ENCODE measurements around the gene MBD2. TPM values are rescaled to one million over a fixed set of nuclear protein-coding genes. Genes with fewer than 3 reads are reported as not detected.

The MBD2 gene
- total RNA-seq, 6 experiments from 2014 or later, result 84.8 to 104 (median 88.9) TPM

- no peak for DNase-seq
- Mint-ChIP-seq H3K4me1 (ENCODE audit: low read depth) (peaks cover 66% of the 10 kb centered on the region), H3K36me3 (ENCODE audit: low read depth) (peaks cover 41% of the 10 kb centered on the region), H3K27me3 (ENCODE audit: insufficient read depth) (no peaks in the 10 kb centered on the region; the same call in 1 of the 2 replicates), H3K9me3 (no peaks in the 10 kb centered on the region), H3K27ac (no peak overlapping the region), H3K4me3 (no peak overlapping the region)
- TF ChIP-seq CTCF (IDR thresholded peaks at IDR 0.05), result no peak
These were observed 59.0 kb downstream of the MBD2 start for GRCh38 chr18:54165450-54165849.

- Mint-ChIP-seq H3K4me3 (peak overlapping the region; percentile 17), H3K36me3 (ENCODE audit: low read depth) (peaks cover 59% of the 10 kb centered on the region), H3K27ac (peak overlapping the region; percentile 67), H3K4me1 (ENCODE audit: low read depth) (peaks cover 71% of the 10 kb centered on the region), H3K9me3 (peaks cover 3% of the 10 kb centered on the region; the same call in 1 of the 2 replicates), H3K27me3 (ENCODE audit: insufficient read depth) (peaks cover 3% of the 10 kb centered on the region; the same call in 1 of the 2 replicates)
- no peak for TF ChIP-seq CTCF (IDR thresholded peaks at IDR 0.05)
- DNase-seq, result no peak
These were observed 61.0 kb downstream of the MBD2 start for GRCh38 chr18:54163453-54163852.

GRCh38 chr18:54162431-54162830 is 62.0 kb downstream of the MBD2 start:
- Mint-ChIP-seq H3K4me1 (ENCODE audit: low read depth) (peaks cover 80% of the 10 kb centered on the region), H3K27me3 (ENCODE audit: insufficient read depth) (peaks cover 3% of the 10 kb centered on the region; the same call in 1 of the 2 replicates), H3K4me3 (peak overlapping the region; percentile 56), H3K9me3 (peaks cover 4% of the 10 kb centered on the region; the same call in 1 of the 2 replicates), H3K27ac (peak overlapping the region; percentile 67), H3K36me3 (ENCODE audit: low read depth) (peaks cover 69% of the 10 kb centered on the region)
- no peak for TF ChIP-seq CTCF (IDR thresholded peaks at IDR 0.05)
- DNase-seq, result peak; percentile 75

GRCh38 chr18:54161267-54161666 is 63.2 kb downstream of the MBD2 start:
- TF ChIP-seq CTCF (IDR thresholded peaks at IDR 0.05), result no peak
- Mint-ChIP-seq H3K4me3 (0 out of 2 replicates have a peak overlapping the region, but pooled peaks have one; percentile 18), H3K27me3 (ENCODE audit: insufficient read depth) (peaks cover 3% of the 10 kb centered on the region; the same call in 1 of the 2 replicates), H3K9me3 (peaks cover 4% of the 10 kb centered on the region; the same call in 1 of the 2 replicates), H3K4me1 (ENCODE audit: low read depth) (peaks cover 71% of the 10 kb centered on the region), H3K36me3 (ENCODE audit: low read depth) (peaks cover 69% of the 10 kb centered on the region), H3K27ac (peak overlapping the region; percentile 61)
- peak; percentile 19 for DNase-seq

- Mint-ChIP-seq H3K4me3 (no peak overlapping the region), H3K9me3 (peaks cover 4% of the 10 kb centered on the region; the same call in 1 of the 2 replicates), H3K36me3 (ENCODE audit: low read depth) (peaks cover 74% of the 10 kb centered on the region), H3K4me1 (ENCODE audit: low read depth) (peaks cover 71% of the 10 kb centered on the region), H3K27me3 (ENCODE audit: insufficient read depth) (peaks cover 3% of the 10 kb centered on the region; the same call in 1 of the 2 replicates), H3K27ac (no peak overlapping the region)
- DNase-seq, result no peak
- no peak for TF ChIP-seq CTCF (IDR thresholded peaks at IDR 0.05)
These were observed 64.6 kb downstream of the MBD2 start for GRCh38 chr18:54159906-54160305.

Measured in HFFc6 (cell line).